Neural progenitor cell (in vitro differentiated cells): ENCODE results near the gene S100A5.

Experiments used
- EZH2 ChIP-seq: fragments of 200-600 bp; sonication (generic); IDR thresholded peaks from 2 replicates; pipeline ENCODE4 v1.6.1; 2017; ENCODE audit warnings: antibody characterized with exemption, mild to moderate bottlenecking, moderate library complexity
- EZH2phosphoT487 ChIP-seq: fragments of 200-600 bp; sonication (generic); IDR thresholded peaks from 2 replicates; pipeline ENCODE4 v1.6.1; 2017; ENCODE audit warnings: antibody characterized with exemption

DNA sequence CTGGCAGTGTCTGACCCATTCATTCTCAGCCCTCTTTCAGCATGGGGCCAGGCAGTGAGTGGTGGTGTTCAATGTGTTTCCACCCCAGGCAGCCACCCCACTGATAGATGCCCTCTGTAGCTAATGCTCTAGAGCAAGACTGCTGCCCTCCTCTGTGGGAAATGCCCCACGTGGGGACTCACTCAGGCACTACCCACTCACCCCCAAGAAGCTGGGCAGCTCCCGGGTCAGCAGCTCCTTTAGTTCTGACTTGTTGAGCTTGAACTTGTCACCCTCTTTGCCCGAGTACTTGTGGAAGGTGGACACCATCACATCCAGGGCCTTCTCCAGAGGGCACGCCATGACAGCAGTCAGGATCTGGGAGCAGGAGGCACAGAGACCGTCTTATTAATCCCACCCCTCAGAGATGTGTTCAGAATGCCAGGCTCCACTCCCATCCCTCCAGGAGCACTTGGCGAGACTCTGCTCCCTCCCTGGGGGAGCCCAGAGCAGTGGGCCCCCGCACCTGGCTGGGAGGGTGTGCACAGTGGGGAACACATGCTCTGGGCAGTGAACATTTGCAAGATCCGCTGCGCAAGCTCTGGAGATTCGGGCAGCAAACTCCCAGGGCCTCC lies 3.8 kb upstream of the S100A5 start:
- TF ChIP-seq EZH2 (no peak), EZH2phosphoT487 (no peak)
